VCaP (cell line): Measurements from ENCODE around the gene SMOC2.

Experiments used
- H3K27ac ChIP-seq: fragments of 450-650 bp; 2 replicates; pipeline ENCODE4 v1.5.1; 2017
- CTCF ChIP-seq: fragments of 450-650 bp; conservative IDR thresholded peaks from 2 replicates; pipeline ENCODE4 v1.5.1; 2017; ENCODE audit warnings: mild to moderate bottlenecking, moderate library complexity

Gene SMOC2

GRCh38 chr6:168437751-168438150, 3.2 kb upstream of the SMOC2 start:
- no peak for TF ChIP-seq CTCF
- no peak overlapping the region for H3K27ac ChIP-seq

GRCh38 chr6:168438783-168439520, 2.0 kb upstream of the SMOC2 start:
- no peak for TF ChIP-seq CTCF

GRCh38 chr6:168439794-168440450, 1.1 kb upstream of the SMOC2 start:
- no peak for TF ChIP-seq CTCF
- no peak overlapping the region for H3K27ac ChIP-seq

More at GRCh38 chr6:168438783-168439520, 2.0 kb upstream of the SMOC2 start:
- no peak overlapping the region for H3K27ac ChIP-seq

- H3K27ac ChIP-seq: peak overlapping the region; percentile 65
- no peak; the same call in 1 of the 2 replicates for TF ChIP-seq CTCF
Observed at GRCh38 chr6:168441434-168442391, 729 bp downstream of the SMOC2 start.

- no peak for TF ChIP-seq CTCF
- no peak overlapping the region for H3K27ac ChIP-seq
Observed at GRCh38 chr6:168442646-168443045, 1.7 kb downstream of the SMOC2 start.

- no peak for TF ChIP-seq CTCF
- H3K27ac ChIP-seq: no peak overlapping the region
Observed at GRCh38 chr6:168447282-168447681, 6.3 kb downstream of the SMOC2 start.

GRCh38 chr6:168447700-168448099, 6.7 kb downstream of the SMOC2 start:
- no peak for TF ChIP-seq CTCF
- H3K27ac ChIP-seq: no peak overlapping the region
